Frontal cortex (tissue), 4 donors: ENCODE data around the gene TRMT2B. TPM values are rescaled to one million over a fixed set of nuclear protein-coding genes. Genes with fewer than 3 reads are reported as not detected.
"Not testable (repeated sequence)": the region's sequence is repeated elsewhere in the genome, so short reads cannot be mapped to it uniquely, and the experiment has no call there.

Experiments
- DNase-seq, 2 donors: peaks; one replicate each; pipeline ENCODE4 v3.0.0; 2012; ENCODE audit warnings: low spot score in 2 of 2
- FAIRE-seq: peaks from 2 replicates; lab custom pipeline; 2012; peaks lifted over from hg19 to GRCh38; lab: Jason Lieb, UNC
- total RNA-seq: library from RNA; depleted of rRNA; stranded (reverse); fragments of >200 nt; gene quantifications from one replicate; pipeline ENCODE4 v1.2.3, GENCODE V29; 2014
- donor health status: control.
- donor health status: control.
- donor health status: control.

TRMT2B gene, protein sequence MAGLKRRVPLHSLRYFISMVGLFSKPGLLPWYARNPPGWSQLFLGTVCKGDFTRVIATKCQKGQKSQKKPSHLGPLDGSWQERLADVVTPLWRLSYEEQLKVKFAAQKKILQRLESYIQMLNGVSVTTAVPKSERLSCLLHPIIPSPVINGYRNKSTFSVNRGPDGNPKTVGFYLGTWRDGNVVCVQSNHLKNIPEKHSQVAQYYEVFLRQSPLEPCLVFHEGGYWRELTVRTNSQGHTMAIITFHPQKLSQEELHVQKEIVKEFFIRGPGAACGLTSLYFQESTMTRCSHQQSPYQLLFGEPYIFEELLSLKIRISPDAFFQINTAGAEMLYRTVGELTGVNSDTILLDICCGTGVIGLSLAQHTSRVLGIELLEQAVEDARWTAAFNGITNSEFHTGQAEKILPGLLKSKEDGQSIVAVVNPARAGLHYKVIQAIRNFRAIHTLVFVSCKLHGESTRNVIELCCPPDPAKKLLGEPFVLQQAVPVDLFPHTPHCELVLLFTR
- 7.7 TPM for total RNA-seq

GRCh38 chrX:101051549-101052302, at the start of gene TRMT2B:
TSS of gene TRMT2B (minus strand) at chrX:101052111. CDS start at chrX:101042289, 9,822 bp downstream.
- FAIRE-seq, result no peak
- DNase-seq, result peak in 1 of 2 donors; percentile 48

DNA sequence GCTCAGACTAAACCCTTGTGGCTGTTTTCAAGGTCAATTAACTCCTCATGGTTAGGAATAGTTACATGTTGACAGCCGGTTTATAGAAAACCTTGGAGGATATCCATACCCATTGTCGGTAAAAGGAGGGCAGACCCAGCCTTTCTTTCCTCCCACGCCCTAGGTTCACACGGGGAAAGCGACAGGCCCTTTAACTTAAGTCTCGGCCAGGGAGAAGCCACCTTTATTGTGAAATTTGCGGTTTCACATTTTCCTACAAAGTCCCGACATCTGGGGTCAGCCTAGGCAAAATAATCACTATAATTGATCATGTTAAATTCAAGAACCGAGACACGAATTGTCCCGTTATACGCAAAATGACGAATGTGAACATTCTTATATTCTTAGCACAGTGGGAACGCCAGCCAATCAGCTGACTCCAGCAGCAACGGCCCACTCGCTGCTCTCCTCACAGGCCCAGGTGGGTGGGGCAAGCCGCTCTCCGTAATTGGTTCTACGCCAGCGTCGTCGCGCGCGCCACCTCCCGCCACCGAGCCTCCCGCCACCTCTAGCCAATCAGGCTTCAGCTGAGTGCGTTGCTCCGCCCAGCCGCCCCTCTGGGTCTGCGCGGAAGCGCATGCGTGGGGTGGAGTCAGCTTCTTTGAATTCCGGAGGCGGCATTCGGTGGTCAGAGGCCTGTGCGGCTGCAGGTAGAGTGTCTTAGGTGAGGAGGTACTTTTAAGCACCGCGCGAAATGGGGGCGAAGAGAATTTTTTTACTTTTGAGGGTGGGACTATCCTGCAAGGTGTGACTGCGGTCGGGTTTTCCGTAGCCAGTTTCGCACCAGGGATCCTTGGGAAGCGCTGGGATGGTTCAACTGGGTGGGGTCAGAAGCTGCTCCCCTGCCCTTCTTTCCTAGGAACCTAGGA, 45.9 kb upstream of the TRMT2B start, which contains the start of gene CENPI:
CENPI (plus strand) TSS at position 659 of the 908 bp plus-strand sequence. CDS start 2,867 bp downstream, outside the sequence.
- DNase-seq (peak; percentile 76 to 85), FAIRE-seq (no peak)

- no peak for DNase-seq
- FAIRE-seq, result no peak
Observed at GRCh38 chrX:101091817-101092216, 39.9 kb upstream of the TRMT2B start.

- FAIRE-seq (no peak), DNase-seq (no peak)
Observed at GRCh38 chrX:101081231-101081630, 29.3 kb upstream of the TRMT2B start.

GRCh38 chrX:101080326-101081124, 28.6 kb upstream of the TRMT2B start:
- DNase-seq, result no peak
- no peak for FAIRE-seq

DNA sequence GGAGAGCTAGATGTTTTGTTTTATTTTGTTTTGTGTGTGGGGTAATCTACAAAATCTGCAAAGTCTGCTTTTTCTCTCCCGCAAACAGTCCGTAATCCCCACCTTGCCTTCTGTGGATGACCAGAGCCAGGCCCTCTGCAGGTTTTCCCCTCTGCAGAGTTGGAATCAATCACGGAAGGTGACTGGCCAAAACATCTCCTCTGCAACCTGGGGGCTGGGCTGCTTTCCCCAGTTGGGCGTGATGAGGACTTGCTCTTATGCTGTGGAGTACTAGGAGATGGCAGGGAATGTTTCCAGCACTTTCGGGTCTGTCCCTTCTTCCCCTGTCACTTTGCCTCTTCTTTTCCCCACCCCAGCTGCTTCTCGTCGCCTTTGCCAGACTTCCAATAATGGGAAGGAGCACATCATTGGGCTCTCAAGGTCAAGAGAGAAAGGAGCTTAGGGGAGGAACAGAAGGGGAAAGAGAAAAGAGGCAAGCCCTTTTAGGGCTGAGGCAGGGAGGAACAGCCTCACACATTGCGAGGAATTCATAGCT, 27.9 kb upstream of the TRMT2B start:
- FAIRE-seq (no peak), DNase-seq (no peak)

DNA sequence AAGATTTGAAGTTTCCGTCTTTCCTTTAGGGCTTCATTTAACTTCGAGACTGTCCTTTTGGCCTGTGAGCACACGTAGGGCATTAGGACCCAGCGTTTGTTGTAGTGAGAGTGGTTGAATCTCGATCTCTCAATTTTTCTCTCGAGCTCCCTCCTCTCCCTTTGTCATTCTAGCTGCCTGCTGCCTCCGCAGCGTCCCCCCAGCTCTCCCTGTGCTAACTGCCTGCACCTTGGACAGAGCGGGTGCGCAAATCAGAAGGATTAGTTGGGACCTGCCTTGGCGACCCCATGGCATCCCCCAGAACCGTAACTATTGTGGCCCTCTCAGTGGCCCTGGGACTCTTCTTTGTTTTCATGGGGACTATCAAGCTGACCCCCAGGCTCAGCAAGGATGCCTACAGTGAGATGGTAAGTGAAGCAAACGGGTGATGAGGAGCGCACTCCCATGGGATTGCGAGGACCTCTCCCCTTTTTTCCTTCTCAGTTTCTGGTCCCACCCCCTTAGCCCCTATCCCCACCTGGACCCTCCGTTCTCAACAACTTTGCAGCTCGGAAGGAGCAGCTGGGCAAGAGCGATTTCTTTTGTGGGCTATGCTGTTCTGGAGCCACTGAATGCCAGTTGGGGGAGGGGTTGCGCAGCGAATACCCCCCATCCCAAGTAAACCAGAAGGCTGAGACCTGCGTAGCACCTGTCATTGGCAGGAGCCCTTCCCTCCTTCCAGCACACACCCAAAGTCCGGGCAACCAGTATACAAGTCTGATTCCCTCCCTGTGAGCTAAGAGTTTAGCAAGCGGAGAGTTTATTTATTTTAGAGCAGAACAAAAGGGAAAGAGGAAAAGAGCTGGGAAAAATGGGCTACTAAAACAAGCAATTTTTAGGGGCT, 27.0 kb upstream of the TRMT2B start, which contains the start of gene TMEM35A:
TMEM35A (plus strand) TSS at position 164 of the 883 bp plus-strand sequence; CDS start at position 288, 124 bp downstream.
- no peak for DNase-seq
- no peak for FAIRE-seq

DNA sequence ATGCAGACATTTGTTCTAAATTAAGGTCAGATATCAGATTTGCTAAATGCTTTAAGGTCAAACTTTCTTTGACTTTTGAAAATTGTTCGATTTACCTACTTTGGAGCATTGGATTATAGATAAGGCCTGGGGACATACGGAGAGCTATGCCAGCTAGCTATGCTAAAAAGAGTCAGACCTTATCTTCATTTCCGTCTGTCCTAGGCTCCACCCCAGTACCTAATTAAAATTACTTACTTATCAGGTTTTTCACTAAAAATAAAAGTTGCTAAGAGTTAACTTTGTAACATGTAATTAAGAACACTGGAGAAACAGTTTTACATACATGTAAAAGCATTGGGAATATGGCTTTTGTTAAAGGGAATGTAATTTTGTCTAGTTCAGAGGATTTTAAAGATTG, 19.7 kb upstream of the TRMT2B start:
- FAIRE-seq, result no peak
- DNase-seq, result no peak

- DNase-seq (no peak), FAIRE-seq (no peak)
Observed at GRCh38 chrX:101062176-101062575, 10.3 kb upstream of the TRMT2B start.

DNA sequence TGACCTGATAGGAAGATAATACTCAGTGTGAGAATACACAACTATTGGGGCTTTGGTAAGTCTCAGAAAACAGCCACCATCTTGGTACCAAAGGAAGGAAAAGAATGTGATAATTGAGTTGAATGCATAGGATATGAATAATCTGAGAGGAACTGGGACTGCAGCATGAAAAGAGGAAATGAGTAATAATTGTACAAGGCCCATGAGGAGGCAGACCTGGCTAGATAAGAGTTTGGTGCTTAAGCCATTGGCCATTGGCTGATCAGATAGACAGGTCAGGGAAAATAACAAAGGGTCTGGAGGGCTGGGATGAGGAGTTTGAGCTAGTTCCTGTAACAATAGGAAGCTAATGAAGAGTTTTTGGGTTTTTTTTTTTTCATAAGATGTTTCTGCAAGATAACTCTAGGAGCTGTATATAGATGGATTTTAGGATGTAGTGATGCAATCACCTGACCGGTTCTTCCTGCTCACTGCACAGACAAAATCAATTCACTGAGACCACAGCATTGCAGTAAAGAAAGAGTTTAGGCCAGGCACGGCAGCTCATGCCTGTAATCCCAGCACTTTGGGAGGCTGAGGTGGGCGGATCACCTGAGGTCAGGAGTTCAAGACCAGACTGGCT, 5.3 kb upstream of the TRMT2B start:
- FAIRE-seq (no peak), DNase-seq (no peak)

DNA sequence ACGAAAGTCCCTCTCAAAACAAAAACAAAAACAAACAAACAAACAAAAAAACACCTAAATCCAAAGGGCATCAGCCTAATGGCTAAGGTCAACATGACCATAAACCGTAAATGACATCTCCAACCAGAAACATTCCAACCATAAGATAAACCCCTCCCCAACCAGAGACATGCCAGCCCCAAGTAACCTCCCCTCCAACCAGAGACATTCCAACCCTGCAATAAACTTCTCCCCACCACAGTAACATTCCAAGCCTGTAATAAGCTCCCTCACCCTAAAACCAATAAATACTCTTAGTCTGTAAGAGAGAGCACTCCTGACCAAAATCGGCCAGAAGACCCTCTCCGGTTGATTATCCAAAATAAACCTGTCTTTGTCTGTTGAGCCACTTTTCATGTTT, 4.6 kb upstream of the TRMT2B start:
- not testable (repeated sequence) for DNase-seq, FAIRE-seq

GRCh38 chrX:101051153-101051548, 760 bp downstream of the TRMT2B start:
- no peak for FAIRE-seq
- DNase-seq, result no peak

DNA sequence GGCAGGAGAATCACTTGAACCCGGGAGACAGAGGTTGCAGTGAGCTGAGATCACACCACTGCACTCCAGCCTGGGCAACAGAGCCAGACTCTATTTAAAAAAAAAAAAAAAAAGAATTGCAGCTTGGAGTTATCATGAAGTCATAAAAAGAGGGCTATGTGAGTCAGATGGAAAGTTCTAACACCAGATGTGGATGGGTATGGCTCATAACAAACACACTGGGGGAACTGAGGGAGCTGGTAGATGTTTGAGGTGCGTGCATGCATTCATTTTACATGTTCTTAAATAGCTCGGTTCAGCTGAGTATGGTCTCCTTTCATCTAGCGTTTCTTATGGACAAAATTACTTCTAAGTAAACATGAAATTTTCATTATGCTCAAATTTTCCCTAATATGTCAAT, 11.7 kb downstream of the TRMT2B start:
- DNase-seq (no peak), FAIRE-seq (no peak)

- FAIRE-seq (no peak), DNase-seq (no peak)
Observed at GRCh38 chrX:101037231-101037630, 14.7 kb downstream of the TRMT2B start.

- DNase-seq, result no peak
- FAIRE-seq, result no peak
Observed at GRCh38 chrX:101029665-101030064, 22.2 kb downstream of the TRMT2B start.

- no peak for DNase-seq
- FAIRE-seq, result no peak
Observed at GRCh38 chrX:101028562-101028961, 23.3 kb downstream of the TRMT2B start.

- DNase-seq (no peak), FAIRE-seq (no peak)
Observed at GRCh38 chrX:101025126-101025525, 26.8 kb downstream of the TRMT2B start.
